ENCODE results near the gene PIGR.

- TF ChIP-seq CTCF (IDR thresholded peaks at IDR 0.05; ENCODE audit: extremely low read depth in 1 of 2, insufficient read depth in 1 of 2, low read depth in 1 of 2, low read length in 2 of 2) (no peak), GATA2 (IDR thresholded peaks at IDR 0.05; ENCODE audit: insufficient read depth, insufficient read length, low read depth, low read length) (no peak), POLR2A (IDR thresholded peaks at IDR 0.05; ENCODE audit: low read depth, low read length) (no peak), EZH2 (IDR thresholded peaks at IDR 0.05; ENCODE audit: borderline replicate concordance, low read depth, low read length, severe bottlenecking) (no peak), POLR2AphosphoS5 (IDR thresholded peaks at IDR 0.05; ENCODE audit: insufficient read depth, low read depth, low read length) (no peak), MYC (IDR thresholded peaks at IDR 0.05; ENCODE audit: low read depth, low read length) (no peak), FOS (IDR thresholded peaks at IDR 0.05; ENCODE audit: borderline replicate concordance, insufficient read depth, low read length) (no peak), MAX (IDR thresholded peaks at IDR 0.05; ENCODE audit: insufficient read depth, insufficient read length) (no peak), JUN (IDR thresholded peaks at IDR 0.05; ENCODE audit: borderline replicate concordance, insufficient read depth, insufficient read length, low read depth) (no peak)
Observed at GRCh38 chr1:206937425-206937824, 8.8 kb downstream of the PIGR start.

Data from endothelial cell of umbilical vein (primary cell).